NCI-H82 treated with DMSO at 0.1 percent for 48 hours (cell line): ENCODE results near the gene TMEM238.
A peak's percentile ranks its signal among the peaks of the same experiment; 100 is the strongest.

Experiments
- DNase-seq: peaks from one replicate; lab custom pipeline; 2025; ENCODE audit not compliant: unreplicated experiment; lab: John Stamatoyannopoulos, UW

TMEM238 gene

DNA sequence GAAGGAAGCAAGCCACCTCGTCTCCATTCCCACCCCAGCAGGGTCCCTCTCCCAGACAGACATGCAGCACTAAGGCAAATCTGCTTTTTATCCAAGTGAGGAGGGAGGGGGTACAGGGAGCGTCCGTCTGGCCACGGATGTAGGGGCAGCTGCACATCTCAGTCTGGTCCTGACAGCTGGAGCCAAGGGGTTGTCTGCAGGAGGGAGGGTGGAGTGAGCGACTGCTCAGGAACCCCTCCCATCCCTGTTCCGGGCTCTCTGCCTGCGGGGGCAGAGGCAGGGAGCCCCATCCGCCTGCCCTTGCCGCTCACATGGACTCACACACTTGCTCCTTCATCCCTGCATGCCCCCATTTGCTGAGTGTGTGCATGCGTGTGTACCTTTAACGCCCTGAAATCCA is 4.9 kb downstream of the TMEM238 start:
- DNase-seq: peak; percentile 73

DNA sequence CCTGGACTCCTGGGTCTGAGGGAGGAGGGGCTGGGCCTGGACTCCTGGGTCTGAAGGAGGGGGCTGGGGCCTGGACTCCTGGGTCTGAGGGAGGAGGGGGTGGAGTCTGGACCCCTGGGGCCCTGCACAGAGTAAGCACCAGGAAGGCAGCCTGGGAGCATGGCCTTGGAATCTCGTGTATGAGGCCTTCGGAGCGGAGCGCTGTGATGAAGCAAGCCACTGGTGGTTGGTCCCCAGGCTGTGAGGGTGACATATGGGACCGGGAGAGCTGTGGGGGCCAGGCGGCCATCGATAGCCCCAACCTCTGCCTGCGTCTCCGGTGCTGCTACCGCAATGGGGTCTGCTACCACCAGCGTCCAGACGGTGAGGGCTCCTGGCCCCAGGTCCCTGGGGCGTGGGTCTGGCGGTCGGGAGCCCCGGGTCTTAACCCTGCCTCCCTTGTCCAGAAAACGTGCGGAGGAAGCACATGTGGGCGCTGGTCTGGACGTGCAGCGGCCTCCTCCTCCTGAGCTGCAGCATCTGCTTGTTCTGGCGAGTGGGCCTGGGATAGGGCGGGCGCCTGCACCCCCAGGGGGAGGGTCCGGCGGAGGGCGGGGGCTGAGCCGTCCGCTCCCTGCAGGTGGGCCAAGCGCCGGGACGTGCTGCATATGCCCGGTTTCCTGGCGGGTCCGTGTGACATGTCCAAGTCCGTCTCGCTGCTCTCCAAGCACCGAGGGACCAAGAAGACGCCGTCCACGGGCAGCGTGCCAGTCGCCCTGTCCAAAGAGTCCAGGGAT is 6.5 kb downstream of the TMEM238 start:
- DNase-seq: no peak

- no peak for DNase-seq
Observed at GRCh38 chr19:55376241-55376933, 7.7 kb downstream of the TMEM238 start, which contains the start of gene TMEM190. Gene TMEM190, plus strand, starts transcription at chr19:55376826. Its CDS starts 28 bp downstream, at chr19:55376854.

DNA sequence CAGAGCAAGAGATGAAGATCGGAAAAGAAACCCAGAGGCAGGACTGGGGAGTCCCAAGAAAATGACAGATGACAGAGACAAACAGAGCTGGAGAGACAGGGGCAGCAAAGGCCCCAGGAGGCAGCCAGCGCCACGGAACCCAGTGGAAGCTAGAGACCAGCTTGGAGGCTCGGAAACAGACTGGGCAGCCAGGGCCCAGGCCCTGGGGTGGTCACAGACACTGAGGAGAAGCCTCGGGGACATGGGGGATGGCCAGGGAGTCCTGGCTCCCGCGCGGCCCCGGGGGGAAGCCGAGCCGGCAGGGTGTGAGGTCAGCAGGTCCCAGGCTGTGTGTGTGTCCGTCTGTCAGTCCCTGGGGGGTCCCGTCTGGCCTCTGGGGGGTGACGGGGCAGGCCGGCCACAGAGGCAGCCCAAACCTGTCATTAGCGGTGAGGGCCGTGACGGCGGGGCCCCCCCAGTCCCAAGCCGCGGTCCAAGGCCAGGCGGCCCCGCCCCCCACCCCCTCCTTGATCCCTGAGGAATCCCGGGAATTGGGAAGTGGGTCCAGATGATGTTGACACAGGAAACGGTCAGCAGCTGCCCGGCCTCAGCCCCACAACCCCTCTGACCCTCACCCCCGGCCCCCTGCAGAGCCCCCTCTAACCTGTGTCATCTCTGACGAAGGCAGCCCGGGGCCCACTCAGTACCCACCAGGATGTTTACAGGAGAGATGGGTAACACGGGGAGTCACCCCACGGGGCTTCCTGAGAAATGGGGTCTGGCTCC is 9.9 kb downstream of the TMEM238 start:
- no peak for DNase-seq

DNA sequence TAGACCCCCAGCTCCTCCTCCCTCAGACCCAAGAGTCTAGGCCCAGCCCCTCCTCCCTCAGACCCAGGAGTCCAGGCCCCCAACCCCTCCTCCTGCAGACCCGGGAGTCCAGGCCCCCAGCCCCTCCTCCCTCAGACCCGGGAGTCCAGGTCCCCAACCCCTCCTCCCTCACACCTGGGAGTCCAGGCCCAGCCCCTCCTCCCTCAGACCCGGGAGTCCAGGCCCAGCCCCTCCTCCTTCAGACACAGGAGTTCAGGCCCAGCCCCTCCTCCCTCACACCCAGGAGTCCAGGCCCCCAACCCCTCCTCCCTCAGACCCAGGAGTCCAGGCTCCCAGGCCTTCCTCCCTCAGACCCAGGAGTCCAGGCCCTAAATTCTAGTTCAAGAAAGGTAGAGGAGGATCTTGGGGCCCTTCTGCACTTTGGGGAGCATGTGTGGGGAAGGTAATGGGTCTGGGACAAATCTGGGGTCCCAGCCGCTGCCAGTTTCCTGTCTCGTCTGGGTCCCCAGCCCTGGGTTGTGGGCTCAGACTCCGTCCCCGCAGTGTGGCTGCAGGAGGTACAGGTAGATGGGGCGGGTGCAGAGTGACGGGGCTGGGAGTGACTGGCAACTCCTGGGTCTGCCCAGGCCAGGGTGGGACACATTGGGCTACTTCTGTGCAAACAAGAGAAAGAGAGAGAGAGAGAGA is 10.6 kb downstream of the TMEM238 start:
- no peak for DNase-seq

- no peak for DNase-seq
Observed at GRCh38 chr19:55372316-55373081, 11.6 kb downstream of the TMEM238 start.

- DNase-seq: no peak
Observed at GRCh38 chr19:55370305-55370988, 13.6 kb downstream of the TMEM238 start, which contains the start of gene IL11. Gene IL11, minus strand, starts transcription at chr19:55370463. Its CDS starts 153 bp downstream, at chr19:55370310.

- peak; percentile 38 for DNase-seq
Observed at GRCh38 chr19:55369653-55370304, 14.3 kb downstream of the TMEM238 start.

DNA sequence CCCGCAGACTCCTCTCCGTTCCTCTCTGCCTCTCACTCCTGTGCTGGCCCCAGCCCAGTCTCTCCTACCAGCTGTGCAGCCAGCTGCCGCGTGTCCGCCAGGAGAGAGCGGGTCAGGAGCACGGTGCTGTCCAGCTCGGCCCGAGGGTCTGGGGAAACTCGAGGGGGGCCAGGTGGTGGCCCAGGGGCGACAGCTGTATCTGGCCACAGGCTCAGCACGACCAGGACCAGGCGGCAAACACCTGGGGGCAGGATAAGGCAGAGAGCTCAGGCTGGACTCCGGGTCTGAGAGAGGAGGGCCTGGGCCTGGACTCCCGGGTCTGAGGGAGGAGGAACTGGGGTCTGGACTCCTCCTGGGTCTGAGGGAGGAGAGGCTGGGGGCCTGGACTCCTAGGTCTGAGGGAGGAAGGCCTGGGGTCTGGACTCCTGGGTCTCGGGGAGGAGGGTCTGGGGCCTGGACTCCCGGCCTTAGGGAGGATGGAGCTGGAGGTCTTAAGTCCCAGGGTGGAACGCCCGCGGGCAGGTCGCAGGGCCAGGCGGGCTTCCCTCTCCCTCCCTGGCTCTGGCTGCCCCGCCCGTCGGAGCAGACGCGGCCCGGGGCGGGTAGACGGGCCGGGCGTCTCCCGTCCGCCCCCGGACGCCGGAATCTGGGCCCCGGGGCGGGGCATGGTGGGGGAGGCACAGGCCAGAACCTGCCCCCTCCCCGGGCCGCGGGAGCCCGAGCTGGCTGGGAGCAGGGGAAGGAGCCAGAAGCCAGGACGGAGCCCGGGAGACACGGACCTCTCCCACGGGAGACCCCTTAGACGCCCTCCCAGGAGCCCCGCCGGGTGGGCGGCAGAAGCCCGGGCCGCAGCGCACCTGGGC is 15.2 kb downstream of the TMEM238 start:
- DNase-seq: no peak

- no peak for DNase-seq
Observed at GRCh38 chr19:55368106-55368505, 16.0 kb downstream of the TMEM238 start.

GRCh38 chr19:55366790-55367189 is 17.3 kb downstream of the TMEM238 start:
- DNase-seq: no peak

- DNase-seq: no peak
Observed at GRCh38 chr19:55365964-55366363, 18.1 kb downstream of the TMEM238 start.

DNA sequence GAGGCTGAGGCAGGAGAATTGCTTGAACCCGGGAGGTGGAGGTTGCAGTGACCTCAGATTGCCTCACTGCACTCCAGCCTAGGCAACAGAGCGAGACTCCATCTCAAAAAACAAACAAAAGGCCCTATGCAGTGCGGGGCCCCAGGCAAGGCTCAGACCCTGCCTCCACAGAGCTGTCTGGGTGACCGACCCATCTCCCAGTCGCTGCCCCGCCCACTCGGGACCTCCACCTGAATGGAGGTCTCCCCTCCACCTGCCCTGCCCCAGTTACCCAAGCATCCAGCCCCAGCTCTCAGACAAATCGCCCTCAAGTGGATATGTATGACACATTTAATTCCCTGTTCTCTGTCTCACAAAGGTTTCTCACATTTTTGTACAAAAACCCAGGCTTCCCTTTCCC is 18.8 kb downstream of the TMEM238 start:
- no peak for DNase-seq

DNA sequence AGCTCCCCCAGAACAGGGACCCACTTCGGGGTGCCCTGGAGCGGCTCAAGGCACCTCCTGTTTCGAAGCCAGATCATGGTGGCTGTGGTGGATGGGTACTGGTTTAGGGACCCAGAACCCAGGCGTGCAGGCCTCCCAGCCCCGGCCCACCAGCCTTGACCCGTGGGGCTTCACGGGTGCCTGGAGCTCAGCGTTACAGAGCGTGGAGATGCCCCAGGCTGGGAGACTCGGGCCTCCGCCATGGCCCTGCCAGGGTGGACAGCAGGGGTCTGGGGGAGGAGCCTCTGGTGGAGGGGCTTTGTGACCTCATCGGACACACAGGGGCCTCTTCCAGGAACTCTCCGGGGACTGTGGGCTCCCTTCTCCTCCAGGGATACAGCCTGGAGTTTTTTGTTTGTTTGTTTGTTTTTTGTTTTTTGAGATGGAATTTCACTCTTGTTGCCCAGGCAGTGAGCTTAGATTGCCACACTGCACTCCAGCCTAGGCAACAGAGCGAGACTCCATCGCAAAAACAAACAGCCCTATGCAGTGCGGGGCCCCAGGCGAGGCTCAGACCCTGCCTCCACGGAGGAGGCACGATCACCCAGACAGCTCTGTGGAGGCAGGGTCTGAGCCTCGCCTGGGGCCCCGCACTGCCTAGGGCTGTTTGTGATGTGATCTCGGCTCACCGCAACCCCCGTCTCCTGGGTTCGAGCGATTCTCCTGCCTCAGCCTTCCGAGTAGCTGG is 20.9 kb downstream of the TMEM238 start, which contains the start of gene GARIN5B:
TSS of gene GARIN5B (minus strand) at position 271 of the 727 bp plus-strand sequence. CDS start at position 77, 194 bp downstream.
- no peak for DNase-seq

DNA sequence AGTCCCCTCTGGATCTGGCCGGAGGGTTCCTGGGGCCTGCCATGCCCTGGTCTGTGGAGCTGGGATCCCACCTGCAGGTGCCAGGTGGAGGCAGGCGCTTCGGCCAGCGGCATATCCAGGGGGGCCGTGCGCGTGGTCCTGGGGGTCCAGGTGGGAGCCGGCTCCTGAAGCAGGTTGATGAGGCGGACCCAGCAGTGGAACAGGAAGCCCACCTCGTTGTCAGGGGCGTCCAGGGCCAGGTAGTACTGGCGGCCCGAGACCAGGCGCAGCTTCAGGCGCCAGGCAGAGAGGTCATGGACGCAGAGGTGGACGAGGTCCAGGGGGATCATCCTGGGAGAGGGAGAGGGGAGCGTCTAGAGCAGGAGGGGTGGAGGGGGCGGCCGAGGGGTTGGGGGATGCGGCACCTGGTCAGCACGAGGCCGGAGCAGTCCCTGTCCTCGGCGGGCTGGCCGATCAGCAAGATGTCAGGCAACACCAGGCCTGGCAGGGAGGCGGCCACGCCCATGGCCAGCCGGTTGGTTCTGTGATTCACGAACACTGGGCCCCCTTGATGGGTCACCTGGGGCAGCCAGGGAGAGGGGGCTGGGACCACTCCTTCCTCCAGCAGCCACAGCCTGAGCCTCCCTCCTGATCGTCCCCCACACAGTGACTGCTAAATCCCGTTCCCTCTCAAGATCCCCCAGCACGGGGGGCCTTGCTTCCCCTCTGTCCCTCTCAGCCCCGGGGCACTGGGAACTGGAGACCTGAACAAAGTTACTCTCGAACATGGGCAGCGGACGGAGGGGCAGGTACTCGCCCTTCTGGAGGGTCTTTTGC is 21.7 kb downstream of the TMEM238 start:
- no peak for DNase-seq

DNA sequence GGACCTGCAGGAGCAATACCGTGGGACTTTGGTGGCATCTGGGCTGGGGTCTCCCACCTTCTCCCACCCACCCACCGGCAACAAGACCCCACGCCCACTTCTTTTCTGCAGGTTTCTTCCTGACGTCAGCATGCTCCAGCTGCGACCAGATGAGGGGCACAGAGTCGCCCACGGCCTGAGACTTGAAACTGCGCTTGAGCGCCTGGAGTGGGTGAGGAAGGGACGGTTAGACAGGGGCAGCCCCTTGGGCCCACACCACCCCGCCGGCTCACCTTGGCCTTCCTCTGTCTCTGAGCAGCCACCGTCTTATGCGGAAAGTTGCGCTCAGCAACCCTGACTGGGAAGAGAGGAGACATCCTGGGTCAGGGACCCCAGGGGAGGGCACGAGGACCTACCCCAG is 23.2 kb downstream of the TMEM238 start:
- DNase-seq: no peak
